ENCODE results near the gene GNG12. TPM values are rescaled to one million over a fixed set of nuclear protein-coding genes. Genes with fewer than 3 reads are reported as not detected.
A peak's percentile ranks its signal among the peaks of the same experiment; 100 is the strongest.

The GNG12 gene
- total and polyA plus RNA-seq, 9 of the 15 experiments (the other 6 are each of a cell fraction or from before 2014, with no cell fraction given) = 2.6 to 6.0 (median 4.1) TPM

GRCh38 chr1:67687649-67688048, 145.6 kb downstream of the GNG12 start (continued):
- TF ChIP-seq, protein P1, sequence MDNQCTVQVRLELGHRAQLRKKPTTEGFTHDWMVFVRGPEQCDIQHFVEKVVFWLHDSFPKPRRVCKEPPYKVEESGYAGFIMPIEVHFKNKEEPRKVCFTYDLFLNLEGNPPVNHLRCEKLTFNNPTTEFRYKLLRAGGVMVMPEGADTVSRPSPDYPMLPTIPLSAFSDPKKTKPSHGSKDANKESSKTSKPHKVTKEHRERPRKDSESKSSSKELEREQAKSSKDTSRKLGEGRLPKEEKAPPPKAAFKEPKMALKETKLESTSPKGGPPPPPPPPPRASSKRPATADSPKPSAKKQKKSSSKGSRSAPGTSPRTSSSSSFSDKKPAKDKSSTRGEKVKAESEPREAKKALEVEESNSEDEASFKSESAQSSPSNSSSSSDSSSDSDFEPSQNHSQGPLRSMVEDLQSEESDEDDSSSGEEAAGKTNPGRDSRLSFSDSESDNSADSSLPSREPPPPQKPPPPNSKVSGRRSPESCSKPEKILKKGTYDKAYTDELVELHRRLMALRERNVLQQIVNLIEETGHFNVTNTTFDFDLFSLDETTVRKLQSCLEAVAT (IDR thresholded peaks at IDR 0.05) = peak; percentile 85 to 88
- TF ChIP-seq SREBF2 (CRISPR knock-in tag; IDR thresholded peaks at IDR 0.05) (no peak), ZNF592 (IDR thresholded peaks at IDR 0.05) (no peak; the same call in 1 of the 2 replicates), ZNF232 (CRISPR knock-in tag; IDR thresholded peaks at IDR 0.05) (no peak), HMG20A (CRISPR knock-in tag; conservative IDR thresholded peaks at IDR 0.05) (no peak), CBFA2T3 (IDR thresholded peaks at IDR 0.05) (peak; percentile 58), ZBTB11 (CRISPR knock-in tag; IDR thresholded peaks at IDR 0.05) (no peak), SMARCA4 (IDR thresholded peaks at IDR 0.05) (peak; percentile 62), ZNF707 (CRISPR knock-in tag; conservative IDR thresholded peaks at IDR 0.05) (no peak), JUND (IDR thresholded peaks at IDR 0.05; ENCODE audit: borderline replicate concordance, low read depth, low read length) (peak; percentile 59; the same call in 1 of the 2 replicates), JUND (tag; IDR thresholded peaks at IDR 0.05; ENCODE audit: borderline replicate concordance, low read depth, low read length) (no peak)
- TF ChIP-seq, protein P2, sequence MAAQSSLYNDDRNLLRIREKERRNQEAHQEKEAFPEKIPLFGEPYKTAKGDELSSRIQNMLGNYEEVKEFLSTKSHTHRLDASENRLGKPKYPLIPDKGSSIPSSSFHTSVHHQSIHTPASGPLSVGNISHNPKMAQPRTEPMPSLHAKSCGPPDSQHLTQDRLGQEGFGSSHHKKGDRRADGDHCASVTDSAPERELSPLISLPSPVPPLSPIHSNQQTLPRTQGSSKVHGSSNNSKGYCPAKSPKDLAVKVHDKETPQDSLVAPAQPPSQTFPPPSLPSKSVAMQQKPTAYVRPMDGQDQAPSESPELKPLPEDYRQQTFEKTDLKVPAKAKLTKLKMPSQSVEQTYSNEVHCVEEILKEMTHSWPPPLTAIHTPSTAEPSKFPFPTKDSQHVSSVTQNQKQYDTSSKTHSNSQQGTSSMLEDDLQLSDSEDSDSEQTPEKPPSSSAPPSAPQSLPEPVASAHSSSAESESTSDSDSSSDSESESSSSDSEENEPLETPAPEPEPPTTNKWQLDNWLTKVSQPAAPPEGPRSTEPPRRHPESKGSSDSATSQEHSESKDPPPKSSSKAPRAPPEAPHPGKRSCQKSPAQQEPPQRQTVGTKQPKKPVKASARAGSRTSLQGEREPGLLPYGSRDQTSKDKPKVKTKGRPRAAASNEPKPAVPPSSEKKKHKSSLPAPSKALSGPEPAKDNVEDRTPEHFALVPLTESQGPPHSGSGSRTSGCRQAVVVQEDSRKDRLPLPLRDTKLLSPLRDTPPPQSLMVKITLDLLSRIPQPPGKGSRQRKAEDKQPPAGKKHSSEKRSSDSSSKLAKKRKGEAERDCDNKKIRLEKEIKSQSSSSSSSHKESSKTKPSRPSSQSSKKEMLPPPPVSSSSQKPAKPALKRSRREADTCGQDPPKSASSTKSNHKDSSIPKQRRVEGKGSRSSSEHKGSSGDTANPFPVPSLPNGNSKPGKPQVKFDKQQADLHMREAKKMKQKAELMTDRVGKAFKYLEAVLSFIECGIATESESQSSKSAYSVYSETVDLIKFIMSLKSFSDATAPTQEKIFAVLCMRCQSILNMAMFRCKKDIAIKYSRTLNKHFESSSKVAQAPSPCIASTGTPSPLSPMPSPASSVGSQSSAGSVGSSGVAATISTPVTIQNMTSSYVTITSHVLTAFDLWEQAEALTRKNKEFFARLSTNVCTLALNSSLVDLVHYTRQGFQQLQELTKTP (IDR thresholded peaks at IDR 0.05; ENCODE audit: low read depth in 1 of 2, partially characterized antibody in 2 of 2) = peak in 1 of 2 experiments; percentile 28
- TF ChIP-seq, protein P3, sequence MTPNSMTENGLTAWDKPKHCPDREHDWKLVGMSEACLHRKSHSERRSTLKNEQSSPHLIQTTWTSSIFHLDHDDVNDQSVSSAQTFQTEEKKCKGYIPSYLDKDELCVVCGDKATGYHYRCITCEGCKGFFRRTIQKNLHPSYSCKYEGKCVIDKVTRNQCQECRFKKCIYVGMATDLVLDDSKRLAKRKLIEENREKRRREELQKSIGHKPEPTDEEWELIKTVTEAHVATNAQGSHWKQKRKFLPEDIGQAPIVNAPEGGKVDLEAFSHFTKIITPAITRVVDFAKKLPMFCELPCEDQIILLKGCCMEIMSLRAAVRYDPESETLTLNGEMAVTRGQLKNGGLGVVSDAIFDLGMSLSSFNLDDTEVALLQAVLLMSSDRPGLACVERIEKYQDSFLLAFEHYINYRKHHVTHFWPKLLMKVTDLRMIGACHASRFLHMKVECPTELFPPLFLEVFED (CRISPR knock-in tag; conservative IDR thresholded peaks at IDR 0.05) = no peak

Data from K562 (cell line).